ENCODE measurements around the gene ERAP2.

The ERAP2 gene

GRCh38 chr5:96941140-96941539 lies 64.8 kb downstream of the ERAP2 start:
- H3K27ac ChIP-seq (ENCODE audit: insufficient read depth, low read depth, low read length, poor library complexity, severe bottlenecking): no peak overlapping the region
- H3K36me3 ChIP-seq (ENCODE audit: control insufficient read depth, insufficient read depth, low read length): no peaks in the 10 kb centered on the region
- no peaks in the 10 kb centered on the region for H3K9me3 ChIP-seq (ENCODE audit: control insufficient read depth, low read length)
- peaks cover 9% of the 10 kb centered on the region for H3K4me1 ChIP-seq (ENCODE audit: control insufficient read depth, insufficient read depth, low read length)
- H3K4me3 ChIP-seq (ENCODE audit: insufficient read depth, low read depth, low read length): no peak overlapping the region
- WGBS, 2 experiments: 67 to 72% methylated on average over 4 of the region's 4 CpGs
- H3K27me3 ChIP-seq (ENCODE audit: control insufficient read depth, insufficient read depth, low read length, poor library complexity, severe bottlenecking): peaks cover 22% of the 10 kb centered on the region

- no peak overlapping the region for H3K27ac ChIP-seq (ENCODE audit: insufficient read depth, low read depth, low read length, poor library complexity, severe bottlenecking)
- 93 to 94% methylated on average over 9 of the region's 9 CpGs for WGBS, 2 experiments
Measured at GRCh38 chr5:96942078-96942477, 65.8 kb downstream of the ERAP2 start.

DNA sequence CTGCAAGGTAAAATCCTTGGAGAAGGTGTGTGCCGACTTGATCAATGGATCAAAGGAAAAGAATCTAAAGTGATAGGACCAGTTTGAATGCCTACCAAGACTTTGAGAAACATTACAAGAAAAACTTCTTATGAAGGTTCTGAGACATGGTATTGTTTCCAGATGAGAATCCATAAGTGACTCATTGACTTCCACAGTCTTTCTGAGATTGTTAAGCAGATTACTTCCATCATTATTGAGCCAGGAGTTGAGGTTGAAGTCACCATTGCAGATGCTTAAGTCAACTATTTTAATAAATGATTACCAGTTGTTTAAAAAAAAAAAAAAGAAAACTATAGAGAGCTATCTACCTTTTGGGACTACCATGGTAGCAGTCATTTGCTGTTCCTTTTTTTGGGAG lies 66.6 kb downstream of the ERAP2 start:
- Histone ChIP-seq H3K4me3 (ENCODE audit: insufficient read depth, low read depth, low read length) (no peak overlapping the region), H3K27ac (ENCODE audit: insufficient read depth, low read depth, low read length, poor library complexity, severe bottlenecking) (no peak overlapping the region), H3K36me3 (ENCODE audit: control insufficient read depth, insufficient read depth, low read length) (no peaks in the 10 kb centered on the region), H3K27me3 (ENCODE audit: control insufficient read depth, insufficient read depth, low read length, poor library complexity, severe bottlenecking) (peaks cover 5% of the 10 kb centered on the region), H3K4me1 (ENCODE audit: control insufficient read depth, insufficient read depth, low read length) (no peaks in the 10 kb centered on the region), H3K9me3 (ENCODE audit: control insufficient read depth, low read length) (no peaks in the 10 kb centered on the region)
- 100% methylated on average over 1 of the region's 1 CpG for WGBS, 2 experiments

More at GRCh38 chr5:96942078-96942477, 65.8 kb downstream of the ERAP2 start:
- Histone ChIP-seq H3K4me3 (ENCODE audit: insufficient read depth, low read depth, low read length) (no peak overlapping the region), H3K4me1 (ENCODE audit: control insufficient read depth, insufficient read depth, low read length) (peaks cover 5% of the 10 kb centered on the region), H3K9me3 (ENCODE audit: control insufficient read depth, low read length) (no peaks in the 10 kb centered on the region), H3K36me3 (ENCODE audit: control insufficient read depth, insufficient read depth, low read length) (no peaks in the 10 kb centered on the region), H3K27me3 (ENCODE audit: control insufficient read depth, insufficient read depth, low read length, poor library complexity, severe bottlenecking) (peaks cover 13% of the 10 kb centered on the region)

DNA sequence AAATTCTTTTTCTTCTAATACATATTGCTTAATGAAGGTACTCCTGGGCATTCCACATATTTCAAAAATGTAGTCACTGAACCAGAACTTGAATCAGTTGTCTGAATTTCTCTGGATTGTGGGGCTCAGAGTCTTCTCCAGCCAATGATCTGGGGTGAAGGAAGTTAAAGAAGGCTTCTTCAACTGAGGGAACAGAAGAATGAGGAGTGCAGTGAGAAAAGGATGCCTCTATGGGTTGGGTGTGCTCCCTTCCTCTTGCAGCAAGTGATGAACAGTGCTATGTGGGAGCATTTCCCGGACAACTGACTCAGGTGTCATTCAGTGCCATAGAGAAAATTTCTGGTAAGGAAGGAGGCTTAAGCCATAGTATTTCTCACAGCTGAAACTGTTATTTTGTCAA lies 67.5 kb downstream of the ERAP2 start:
- 81 to 90% methylated on average over 1 of the region's 1 CpG for WGBS, 2 experiments
- Histone ChIP-seq H3K27me3 (ENCODE audit: control insufficient read depth, insufficient read depth, low read length, poor library complexity, severe bottlenecking) (no peaks in the 10 kb centered on the region), H3K27ac (ENCODE audit: insufficient read depth, low read depth, low read length, poor library complexity, severe bottlenecking) (no peak overlapping the region), H3K4me1 (ENCODE audit: control insufficient read depth, insufficient read depth, low read length) (no peaks in the 10 kb centered on the region), H3K9me3 (ENCODE audit: control insufficient read depth, low read length) (no peaks in the 10 kb centered on the region), H3K36me3 (ENCODE audit: control insufficient read depth, insufficient read depth, low read length) (no peaks in the 10 kb centered on the region), H3K4me3 (ENCODE audit: insufficient read depth, low read depth, low read length) (no peak overlapping the region)

DNA sequence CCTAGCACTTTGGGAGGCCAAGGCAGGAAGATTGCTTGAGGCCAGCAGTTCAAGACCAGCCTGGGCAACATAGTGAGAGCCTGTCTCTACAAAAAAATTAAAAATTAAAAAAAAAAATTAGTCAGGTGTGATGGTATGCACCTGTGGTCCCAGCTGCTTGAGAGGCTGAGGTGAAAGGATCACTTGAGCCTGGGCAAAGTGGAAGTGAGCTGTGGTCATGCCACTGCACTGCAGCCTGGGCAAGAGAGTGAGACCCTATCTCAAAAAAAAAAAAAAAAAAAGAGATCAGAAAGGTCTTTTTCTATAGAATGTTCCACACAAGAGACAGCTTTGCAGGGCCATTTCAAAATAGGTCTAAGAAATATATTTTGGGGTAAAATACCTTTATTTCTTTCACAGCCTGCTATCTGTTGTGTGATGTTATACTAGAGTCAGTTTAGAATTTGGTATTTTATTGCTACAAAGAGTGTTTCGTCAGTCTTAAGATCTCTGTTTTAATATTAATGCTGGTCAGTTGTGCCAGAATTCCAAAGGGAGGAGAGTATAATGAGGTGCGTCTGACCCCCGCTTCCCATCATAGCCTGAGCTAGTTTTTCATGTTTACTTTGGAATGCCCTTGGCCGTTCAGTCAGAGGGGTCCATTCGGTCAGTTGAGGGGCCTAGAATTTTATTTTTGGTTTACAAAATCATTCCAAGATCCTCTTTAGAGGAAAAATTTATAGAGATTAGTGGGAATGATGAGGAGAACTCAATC lies 69.0 kb downstream of the ERAP2 start:
- H3K4me3 ChIP-seq (ENCODE audit: insufficient read depth, low read depth, low read length): no peak overlapping the region
- 76 to 81% methylated on average over 5 of the region's 5 CpGs for WGBS, 2 experiments
- H3K9me3 ChIP-seq (ENCODE audit: control insufficient read depth, low read length): no peaks in the 10 kb centered on the region
- no peaks in the 10 kb centered on the region for H3K4me1 ChIP-seq (ENCODE audit: control insufficient read depth, insufficient read depth, low read length)
- no peaks in the 10 kb centered on the region for H3K27me3 ChIP-seq (ENCODE audit: control insufficient read depth, insufficient read depth, low read length, poor library complexity, severe bottlenecking)
- no peaks in the 10 kb centered on the region for H3K36me3 ChIP-seq (ENCODE audit: control insufficient read depth, insufficient read depth, low read length)
- no peak overlapping the region for H3K27ac ChIP-seq (ENCODE audit: insufficient read depth, low read depth, low read length, poor library complexity, severe bottlenecking)

- no peak overlapping the region for H3K27ac ChIP-seq (ENCODE audit: insufficient read depth, low read depth, low read length, poor library complexity, severe bottlenecking)
- H3K4me3 ChIP-seq (ENCODE audit: insufficient read depth, low read depth, low read length): no peak overlapping the region
- H3K27me3 ChIP-seq (ENCODE audit: control insufficient read depth, insufficient read depth, low read length, poor library complexity, severe bottlenecking): no peaks in the 10 kb centered on the region
- WGBS, 2 experiments: 100% methylated on average over 1 to 3 of the region's 3 CpGs
- no peaks in the 10 kb centered on the region for H3K4me1 ChIP-seq (ENCODE audit: control insufficient read depth, insufficient read depth, low read length)
- H3K9me3 ChIP-seq (ENCODE audit: control insufficient read depth, low read length): no peaks in the 10 kb centered on the region
- no peaks in the 10 kb centered on the region for H3K36me3 ChIP-seq (ENCODE audit: control insufficient read depth, insufficient read depth, low read length)
Measured at GRCh38 chr5:96946381-96946780, 70.1 kb downstream of the ERAP2 start.

GRCh38 chr5:96952118-96952750 lies 75.9 kb downstream of the ERAP2 start:
- WGBS, 2 experiments: 99 to 100% methylated on average over 3 of the region's 3 CpGs

DNA sequence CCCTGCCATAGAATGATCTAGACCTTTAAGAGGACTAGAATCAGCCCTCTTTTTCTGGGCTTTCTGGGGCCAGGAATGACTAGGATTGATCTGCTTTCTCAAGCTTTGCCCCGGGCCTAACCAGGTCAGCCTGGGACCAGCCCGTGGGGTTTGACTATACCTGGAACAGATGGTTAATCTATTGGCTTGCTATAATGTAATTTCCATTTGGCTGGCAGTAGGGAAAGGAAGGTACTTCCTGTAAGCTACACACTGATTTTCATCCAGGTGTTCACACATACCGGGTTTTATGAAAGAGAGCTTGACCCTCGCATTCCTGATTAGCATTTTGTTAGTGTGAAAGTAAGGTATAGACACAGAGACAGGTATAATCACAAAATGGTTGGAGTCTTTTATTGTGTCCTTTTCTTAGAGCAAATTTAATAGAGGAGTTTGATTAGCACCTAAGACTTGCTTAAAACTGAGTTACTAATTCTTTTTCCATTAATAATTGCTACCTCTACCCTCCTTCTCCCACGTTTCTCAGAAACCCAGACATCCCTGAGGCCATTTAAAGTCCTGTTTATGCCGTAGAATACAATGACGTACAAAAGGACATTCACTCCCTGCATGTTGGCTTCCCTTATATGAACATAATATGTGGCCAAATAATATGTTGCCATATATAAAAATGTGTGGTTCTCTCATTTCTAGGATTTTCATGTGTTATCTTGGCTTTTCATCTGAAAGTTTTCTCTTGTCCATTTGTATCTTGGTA lies 76.9 kb downstream of the ERAP2 start:
- 90% methylated on average over 7 of the region's 7 CpGs for WGBS, 2 experiments
- Histone ChIP-seq H3K9me3 (ENCODE audit: control insufficient read depth, low read length) (no peaks in the 10 kb centered on the region), H3K27ac (ENCODE audit: insufficient read depth, low read depth, low read length, poor library complexity, severe bottlenecking) (no peak overlapping the region), H3K4me1 (ENCODE audit: control insufficient read depth, insufficient read depth, low read length) (no peaks in the 10 kb centered on the region), H3K27me3 (ENCODE audit: control insufficient read depth, insufficient read depth, low read length, poor library complexity, severe bottlenecking) (no peaks in the 10 kb centered on the region), H3K4me3 (ENCODE audit: insufficient read depth, low read depth, low read length) (no peak overlapping the region), H3K36me3 (ENCODE audit: control insufficient read depth, insufficient read depth, low read length) (no peaks in the 10 kb centered on the region)

More at GRCh38 chr5:96952118-96952750, 75.9 kb downstream of the ERAP2 start:
- no peaks in the 10 kb centered on the region for H3K27me3 ChIP-seq (ENCODE audit: control insufficient read depth, insufficient read depth, low read length, poor library complexity, severe bottlenecking)
- H3K4me3 ChIP-seq (ENCODE audit: insufficient read depth, low read depth, low read length): no peak overlapping the region
- no peaks in the 10 kb centered on the region for H3K4me1 ChIP-seq (ENCODE audit: control insufficient read depth, insufficient read depth, low read length)
- H3K27ac ChIP-seq (ENCODE audit: insufficient read depth, low read depth, low read length, poor library complexity, severe bottlenecking): no peak overlapping the region
- H3K9me3 ChIP-seq (ENCODE audit: control insufficient read depth, low read length): no peaks in the 10 kb centered on the region
- no peaks in the 10 kb centered on the region for H3K36me3 ChIP-seq (ENCODE audit: control insufficient read depth, insufficient read depth, low read length)

- Histone ChIP-seq H3K4me1 (ENCODE audit: control insufficient read depth, insufficient read depth, low read length) (no peaks in the 10 kb centered on the region), H3K4me3 (ENCODE audit: insufficient read depth, low read depth, low read length) (no peak overlapping the region), H3K9me3 (ENCODE audit: control insufficient read depth, low read length) (no peaks in the 10 kb centered on the region), H3K36me3 (ENCODE audit: control insufficient read depth, insufficient read depth, low read length) (no peaks in the 10 kb centered on the region), H3K27ac (ENCODE audit: insufficient read depth, low read depth, low read length, poor library complexity, severe bottlenecking) (no peak overlapping the region), H3K27me3 (ENCODE audit: control insufficient read depth, insufficient read depth, low read length, poor library complexity, severe bottlenecking) (no peaks in the 10 kb centered on the region)
- WGBS, 2 experiments: 91 to 97% methylated on average over 4 of the region's 4 CpGs
Measured at GRCh38 chr5:96957254-96958049, 81.2 kb downstream of the ERAP2 start.
